Erythroblast (primary cell): ENCODE results near the gene POLR1G.

Experiments used
- GATA1 ChIP-seq: IDR thresholded peaks from 2 replicates; pipeline ENCODE4 v1.6.1; 2011; ENCODE audit warnings: low read depth, mild to moderate bottlenecking, control low read depth, low read length, moderate library complexity
- POLR2A ChIP-seq: IDR thresholded peaks from 2 replicates; pipeline ENCODE4 v1.6.1; 2011; ENCODE audit warnings: mild to moderate bottlenecking, low read length

- TF ChIP-seq POLR2A (no peak), GATA1 (no peak)
Measured at GRCh38 chr19:45358213-45358792, 48.1 kb upstream of the POLR1G start.
